ENCODE data around the gene HIRA.

DNA sequence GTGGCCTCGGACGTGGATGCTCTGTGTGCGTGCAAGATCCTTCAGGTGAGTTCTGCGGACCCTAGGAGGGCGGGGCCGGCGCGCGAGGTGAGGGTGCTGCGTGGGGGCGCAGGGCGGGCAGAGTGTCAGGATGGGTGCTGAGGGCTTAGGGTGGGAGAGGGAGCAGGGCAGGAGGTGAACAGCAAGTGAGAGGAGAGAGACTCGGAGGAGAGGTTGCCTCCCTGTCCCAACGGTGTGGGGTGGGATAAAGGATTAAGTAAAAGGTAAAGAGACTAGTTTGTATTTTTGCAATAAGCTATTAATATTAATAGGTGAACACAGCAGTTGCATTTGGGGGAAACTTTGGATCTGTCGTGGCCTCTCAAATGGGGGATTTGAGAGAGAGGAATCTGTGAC is 48.6 kb upstream of the HIRA start:
- TF ChIP-seq, protein P1, sequence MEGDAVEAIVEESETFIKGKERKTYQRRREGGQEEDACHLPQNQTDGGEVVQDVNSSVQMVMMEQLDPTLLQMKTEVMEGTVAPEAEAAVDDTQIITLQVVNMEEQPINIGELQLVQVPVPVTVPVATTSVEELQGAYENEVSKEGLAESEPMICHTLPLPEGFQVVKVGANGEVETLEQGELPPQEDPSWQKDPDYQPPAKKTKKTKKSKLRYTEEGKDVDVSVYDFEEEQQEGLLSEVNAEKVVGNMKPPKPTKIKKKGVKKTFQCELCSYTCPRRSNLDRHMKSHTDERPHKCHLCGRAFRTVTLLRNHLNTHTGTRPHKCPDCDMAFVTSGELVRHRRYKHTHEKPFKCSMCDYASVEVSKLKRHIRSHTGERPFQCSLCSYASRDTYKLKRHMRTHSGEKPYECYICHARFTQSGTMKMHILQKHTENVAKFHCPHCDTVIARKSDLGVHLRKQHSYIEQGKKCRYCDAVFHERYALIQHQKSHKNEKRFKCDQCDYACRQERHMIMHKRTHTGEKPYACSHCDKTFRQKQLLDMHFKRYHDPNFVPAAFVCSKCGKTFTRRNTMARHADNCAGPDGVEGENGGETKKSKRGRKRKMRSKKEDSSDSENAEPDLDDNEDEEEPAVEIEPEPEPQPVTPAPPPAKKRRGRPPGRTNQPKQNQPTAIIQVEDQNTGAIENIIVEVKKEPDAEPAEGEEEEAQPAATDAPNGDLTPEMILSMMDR (IDR thresholded peaks at IDR 0.05): no peak
- no peak for TF ChIP-seq POLR2AphosphoS5 (IDR thresholded peaks at IDR 0.05; ENCODE audit: low read depth, low read length)
